Measurements from ENCODE around the gene SPOCK2.

DNA sequence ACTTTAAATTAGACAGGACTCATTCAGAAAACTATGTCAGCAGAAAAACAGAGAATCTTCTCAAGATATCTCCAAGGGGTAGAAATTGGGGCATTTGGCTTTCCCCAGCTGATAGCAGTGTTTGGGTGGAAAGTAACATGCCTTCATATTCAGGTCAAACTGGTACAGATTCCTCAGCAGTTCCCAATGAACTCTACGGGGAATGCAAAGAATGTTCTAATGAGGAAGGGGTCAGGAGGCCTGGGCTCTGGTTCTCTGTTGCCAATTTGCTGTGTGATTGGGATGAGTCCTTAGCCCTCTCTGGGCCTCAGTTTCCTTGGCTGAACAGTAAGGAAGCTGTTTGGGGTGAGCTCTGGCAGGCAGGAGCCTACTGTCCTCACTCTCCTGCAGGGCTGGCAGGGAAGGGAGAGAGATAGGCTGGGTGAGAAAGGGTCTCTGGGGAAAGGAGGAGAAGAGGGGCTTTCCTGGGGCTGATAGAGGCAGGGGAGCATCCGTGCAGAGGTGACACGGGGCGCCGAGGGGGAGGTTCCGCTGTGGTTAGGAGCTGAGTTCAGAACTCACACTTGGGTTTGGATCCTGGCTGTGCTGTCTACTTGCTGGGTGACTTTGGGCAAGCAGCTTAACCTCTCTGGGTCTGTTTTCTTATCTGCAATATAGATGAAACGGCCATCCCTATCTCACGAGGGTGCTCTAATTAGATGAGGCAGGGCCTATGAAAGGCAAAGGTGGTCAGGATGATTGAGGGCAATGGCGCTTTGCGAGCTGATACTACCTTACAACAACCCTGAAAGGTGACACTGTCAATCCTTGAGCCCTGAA lies 45.1 kb downstream of the SPOCK2 start:
- no peak for TF ChIP-seq CTCF (IDR thresholded peaks at IDR 0.05)
- no peak for TF ChIP-seq POLR2A (IDR thresholded peaks at IDR 0.05)
